ENCODE results near the gene MPZL2. TPM values are rescaled to one million over a fixed set of nuclear protein-coding genes. Genes with fewer than 3 reads are reported as not detected.
A peak's percentile ranks its signal among the peaks of the same experiment; 100 is the strongest.

Gene MPZL2
- total RNA-seq, 1 donor from 2014 or later: 165 TPM

- H3K9me3 ChIP-seq: no peaks in the 10 kb centered on the region
- H3K27ac ChIP-seq: no peak overlapping the region
- H3K27me3 ChIP-seq: no peaks in the 10 kb centered on the region
- no peak for DNase-seq (ENCODE audit: extremely low spot score in 2 of 2)
- TF ChIP-seq POLR2AphosphoS5 (IDR thresholded peaks at IDR 0.05; ENCODE audit: insufficient read depth in 1 of 2, low read depth in 1 of 2) (no peak), CTCF (IDR thresholded peaks at IDR 0.05) (no peak), POLR2A (IDR thresholded peaks at IDR 0.05) (no peak)
- intact Hi-C loops (cut with DNase I): no loop called here
- no peaks in the 10 kb centered on the region for H3K4me1 ChIP-seq
- peaks cover 0 to 7% of the 10 kb centered on the region in 2 donors for H3K36me3 ChIP-seq
- H3K4me3 ChIP-seq: no peak overlapping the region
Observed at GRCh38 chr11:118259138-118259537, 5.0 kb downstream of the MPZL2 start.

GRCh38 chr11:118258410-118258809, 5.7 kb downstream of the MPZL2 start:
- H3K27me3 ChIP-seq: no peaks in the 10 kb centered on the region
- H3K4me1 ChIP-seq: no peaks in the 10 kb centered on the region
- intact Hi-C loops (cut with DNase I): no loop called here
- H3K36me3 ChIP-seq: peaks cover 0 to 7% of the 10 kb centered on the region in 2 donors
- no peak for TF ChIP-seq POLR2AphosphoS5 (IDR thresholded peaks at IDR 0.05; ENCODE audit: insufficient read depth in 1 of 2, low read depth in 1 of 2)
- TF ChIP-seq POLR2A (IDR thresholded peaks at IDR 0.05): no peak
- TF ChIP-seq CTCF (IDR thresholded peaks at IDR 0.05): no peak
- no peaks in the 10 kb centered on the region for H3K9me3 ChIP-seq
- H3K4me3 ChIP-seq: no peak overlapping the region
- DNase-seq (ENCODE audit: extremely low spot score in 2 of 2): no peak
- H3K27ac ChIP-seq: no peak overlapping the region

GRCh38 chr11:118252688-118253087, 11.4 kb downstream of the MPZL2 start:
- Histone ChIP-seq H3K27me3 (no peaks in the 10 kb centered on the region), H3K36me3 (no peaks in the 10 kb centered on the region), H3K9me3 (no peaks in the 10 kb centered on the region), H3K4me1 (peaks cover 8% of the 10 kb centered on the region), H3K27ac (peak overlapping the region; percentile 78), H3K4me3 (peak overlapping the region; percentile 58 to 67)
- intact Hi-C loops (cut with DNase I): no loop called here
- no peak for DNase-seq (ENCODE audit: extremely low spot score in 2 of 2)
- no peak for TF ChIP-seq CTCF (IDR thresholded peaks at IDR 0.05)
- no peak for TF ChIP-seq POLR2A (IDR thresholded peaks at IDR 0.05)

- H3K9me3 ChIP-seq: no peaks in the 10 kb centered on the region
- no peaks in the 10 kb centered on the region for H3K36me3 ChIP-seq
- DNase-seq (ENCODE audit: extremely low spot score in 2 of 2): no peak
- TF ChIP-seq CTCF (IDR thresholded peaks at IDR 0.05) (no peak), POLR2AphosphoS5 (IDR thresholded peaks at IDR 0.05; ENCODE audit: insufficient read depth in 1 of 2, low read depth in 1 of 2) (peak; percentile 75 to 86), POLR2A (IDR thresholded peaks at IDR 0.05) (peak in 1 of 2 donors; percentile 36)
- intact Hi-C loops (cut with DNase I): no loop called here
- H3K27me3 ChIP-seq: no peaks in the 10 kb centered on the region
- H3K4me1 ChIP-seq: peaks cover 8% of the 10 kb centered on the region
- peak within 1 kb of the TSS; percentile 78 for H3K27ac ChIP-seq
- H3K4me3 ChIP-seq: peak within 1 kb of the TSS; percentile 58 to 67
Observed at GRCh38 chr11:118251858-118252652, 12.0 kb downstream of the MPZL2 start, which contains the start of gene MPZL3. Gene MPZL3, minus strand, starts transcription at chr11:118252365. Its CDS starts 71 bp downstream, at chr11:118252294.

GRCh38 chr11:118247041-118247440, 17.1 kb downstream of the MPZL2 start:
- Histone ChIP-seq H3K4me1 (peaks cover 10% of the 10 kb centered on the region), H3K27ac (peak overlapping the region; percentile 59), H3K9me3 (no peaks in the 10 kb centered on the region), H3K4me3 (no peak overlapping the region), H3K36me3 (no peaks in the 10 kb centered on the region), H3K27me3 (no peaks in the 10 kb centered on the region)
- DNase-seq (ENCODE audit: extremely low spot score in 2 of 2): no peak
- intact Hi-C loops (cut with DNase I): no loop called here
- no peak for TF ChIP-seq POLR2AphosphoS5 (IDR thresholded peaks at IDR 0.05; ENCODE audit: insufficient read depth in 1 of 2, low read depth in 1 of 2)
- TF ChIP-seq CTCF (IDR thresholded peaks at IDR 0.05): no peak
- no peak for TF ChIP-seq POLR2A (IDR thresholded peaks at IDR 0.05)
